ENCODE data around the gene NEO1.

- TF ChIP-seq POLR2AphosphoS5 (IDR thresholded peaks at IDR 0.05; ENCODE audit: low read depth, low read length) (no peak), TAF1 (IDR thresholded peaks at IDR 0.05; ENCODE audit: borderline replicate concordance, insufficient read depth, low read length) (no peak), FOXP2 (optimal IDR thresholded peaks at IDR 0.05; ENCODE audit: borderline replicate concordance, extremely low read depth, extremely low read length, insufficient read depth) (no peak), SIN3A (IDR thresholded peaks at IDR 0.05; ENCODE audit: borderline replicate concordance, insufficient read depth, low read length) (no peak)
- TF ChIP-seq, protein P1, sequence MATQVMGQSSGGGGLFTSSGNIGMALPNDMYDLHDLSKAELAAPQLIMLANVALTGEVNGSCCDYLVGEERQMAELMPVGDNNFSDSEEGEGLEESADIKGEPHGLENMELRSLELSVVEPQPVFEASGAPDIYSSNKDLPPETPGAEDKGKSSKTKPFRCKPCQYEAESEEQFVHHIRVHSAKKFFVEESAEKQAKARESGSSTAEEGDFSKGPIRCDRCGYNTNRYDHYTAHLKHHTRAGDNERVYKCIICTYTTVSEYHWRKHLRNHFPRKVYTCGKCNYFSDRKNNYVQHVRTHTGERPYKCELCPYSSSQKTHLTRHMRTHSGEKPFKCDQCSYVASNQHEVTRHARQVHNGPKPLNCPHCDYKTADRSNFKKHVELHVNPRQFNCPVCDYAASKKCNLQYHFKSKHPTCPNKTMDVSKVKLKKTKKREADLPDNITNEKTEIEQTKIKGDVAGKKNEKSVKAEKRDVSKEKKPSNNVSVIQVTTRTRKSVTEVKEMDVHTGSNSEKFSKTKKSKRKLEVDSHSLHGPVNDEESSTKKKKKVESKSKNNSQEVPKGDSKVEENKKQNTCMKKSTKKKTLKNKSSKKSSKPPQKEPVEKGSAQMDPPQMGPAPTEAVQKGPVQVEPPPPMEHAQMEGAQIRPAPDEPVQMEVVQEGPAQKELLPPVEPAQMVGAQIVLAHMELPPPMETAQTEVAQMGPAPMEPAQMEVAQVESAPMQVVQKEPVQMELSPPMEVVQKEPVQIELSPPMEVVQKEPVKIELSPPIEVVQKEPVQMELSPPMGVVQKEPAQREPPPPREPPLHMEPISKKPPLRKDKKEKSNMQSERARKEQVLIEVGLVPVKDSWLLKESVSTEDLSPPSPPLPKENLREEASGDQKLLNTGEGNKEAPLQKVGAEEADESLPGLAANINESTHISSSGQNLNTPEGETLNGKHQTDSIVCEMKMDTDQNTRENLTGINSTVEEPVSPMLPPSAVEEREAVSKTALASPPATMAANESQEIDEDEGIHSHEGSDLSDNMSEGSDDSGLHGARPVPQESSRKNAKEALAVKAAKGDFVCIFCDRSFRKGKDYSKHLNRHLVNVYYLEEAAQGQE (IDR thresholded peaks at IDR 0.05; ENCODE audit: insufficient read depth in 1 of 2, low read depth in 2 of 2, low read length in 2 of 2): no peak
Observed at GRCh38 chr15:73341886-73342600, 289.8 kb downstream of the NEO1 start.

Measured in PFSK-1 (cell line).